ENCODE data around the gene KRT75.

GRCh38 chr12:52383331-52383730, 50.8 kb downstream of the KRT75 start:
- TF ChIP-seq, protein P1, sequence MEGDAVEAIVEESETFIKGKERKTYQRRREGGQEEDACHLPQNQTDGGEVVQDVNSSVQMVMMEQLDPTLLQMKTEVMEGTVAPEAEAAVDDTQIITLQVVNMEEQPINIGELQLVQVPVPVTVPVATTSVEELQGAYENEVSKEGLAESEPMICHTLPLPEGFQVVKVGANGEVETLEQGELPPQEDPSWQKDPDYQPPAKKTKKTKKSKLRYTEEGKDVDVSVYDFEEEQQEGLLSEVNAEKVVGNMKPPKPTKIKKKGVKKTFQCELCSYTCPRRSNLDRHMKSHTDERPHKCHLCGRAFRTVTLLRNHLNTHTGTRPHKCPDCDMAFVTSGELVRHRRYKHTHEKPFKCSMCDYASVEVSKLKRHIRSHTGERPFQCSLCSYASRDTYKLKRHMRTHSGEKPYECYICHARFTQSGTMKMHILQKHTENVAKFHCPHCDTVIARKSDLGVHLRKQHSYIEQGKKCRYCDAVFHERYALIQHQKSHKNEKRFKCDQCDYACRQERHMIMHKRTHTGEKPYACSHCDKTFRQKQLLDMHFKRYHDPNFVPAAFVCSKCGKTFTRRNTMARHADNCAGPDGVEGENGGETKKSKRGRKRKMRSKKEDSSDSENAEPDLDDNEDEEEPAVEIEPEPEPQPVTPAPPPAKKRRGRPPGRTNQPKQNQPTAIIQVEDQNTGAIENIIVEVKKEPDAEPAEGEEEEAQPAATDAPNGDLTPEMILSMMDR (IDR thresholded peaks at IDR 0.05), result no peak
- TF ChIP-seq POLR2A (IDR thresholded peaks at IDR 0.05), result no peak

All from right lobe of liver (tissue), 4 donors.